ENCODE data around the gene OTOF. TPM values are rescaled to one million over a fixed set of nuclear protein-coding genes. Genes with fewer than 3 reads are reported as not detected.

Gene OTOF
- total and polyA plus RNA-seq, 10 donors, result 0.06 to 1.6 (median 0.25) TPM

GRCh38 chr2:26492749-26493515, 15.0 kb upstream of the OTOF start:
- H3K27ac ChIP-seq, result no peak overlapping the region
- WGBS, 5 donors, result 58 to 75% (median 65%) methylated on average over 4 to 7 of the region's 7 CpGs
- H3K27me3 ChIP-seq (replicated peaks in 1 of 7), result peaks cover 0 to 39% (median under 1%) of the 10 kb centered on the region in 7 donors
- no peaks in the 10 kb centered on the region for H3K9me3 ChIP-seq
- no peak for TF ChIP-seq POLR2A (IDR thresholded peaks at IDR 0.05)
- TF ChIP-seq POLR2AphosphoS5 (IDR thresholded peaks at IDR 0.05), result no peak
- no peak for TF ChIP-seq CTCF (IDR thresholded peaks at IDR 0.05 in 8 of 11, conservative IDR thresholded peaks at IDR 0.05 in 3 of 11)
- peak; percentile 51 for DNase-seq
- peaks cover 0 to 11% (median 0%) of the 10 kb centered on the region in 6 donors for H3K4me1 ChIP-seq
- H3K4me3 ChIP-seq, result no peak overlapping the region
- intact Hi-C loops (cut with DNase I; ENCODE audit: low total_unique reads), result no loop called here
- H3K36me3 ChIP-seq, result no peaks in the 10 kb centered on the region

GRCh38 chr2:26491563-26492167, 13.7 kb upstream of the OTOF start:
- Histone ChIP-seq H3K27me3 (replicated peaks in 1 of 7) (peaks cover 0 to 36% (median 0%) of the 10 kb centered on the region in 7 donors), H3K36me3 (no peaks in the 10 kb centered on the region), H3K4me1 (no peaks in the 10 kb centered on the region), H3K4me3 (no peak overlapping the region), H3K27ac (no peak overlapping the region), H3K9me3 (no peaks in the 10 kb centered on the region)
- WGBS, 5 donors, result 70 to 85% (median 78%) methylated on average over 8 of the region's 8 CpGs
- TF ChIP-seq POLR2AphosphoS5 (IDR thresholded peaks at IDR 0.05) (no peak), CTCF (IDR thresholded peaks at IDR 0.05 in 8 of 11, conservative IDR thresholded peaks at IDR 0.05 in 3 of 11) (no peak), POLR2A (IDR thresholded peaks at IDR 0.05) (no peak)
- intact Hi-C loops (cut with DNase I; ENCODE audit: low total_unique reads), result no loop called here
- peak; percentile 47 for DNase-seq

GRCh38 chr2:26489213-26489850, 11.4 kb upstream of the OTOF start:
- peak; percentile 65 for DNase-seq
- WGBS, 5 donors, result 85 to 92% (median 88%) methylated on average over 10 to 19 of the region's 19 CpGs

More at GRCh38 chr2:26489213-26489850, 11.4 kb upstream of the OTOF start:
- Histone ChIP-seq H3K36me3 (no peaks in the 10 kb centered on the region), H3K27me3 (replicated peaks in 1 of 7) (peaks cover 0 to 19% (median 0%) of the 10 kb centered on the region in 7 donors), H3K9me3 (no peaks in the 10 kb centered on the region), H3K4me1 (peaks cover 0 to 6% (median 2%) of the 10 kb centered on the region in 6 donors), H3K27ac (no peak overlapping the region), H3K4me3 (no peak overlapping the region)
- intact Hi-C loops (cut with DNase I; ENCODE audit: low total_unique reads), result no loop called here
- TF ChIP-seq CTCF (IDR thresholded peaks at IDR 0.05 in 8 of 11, conservative IDR thresholded peaks at IDR 0.05 in 3 of 11) (no peak), POLR2A (IDR thresholded peaks at IDR 0.05) (no peak), POLR2AphosphoS5 (IDR thresholded peaks at IDR 0.05) (no peak)

Measured in spleen (tissue), 11 donors.